SHP77 treated with DMSO at 0.1 percent for 48 hours (cell line): ENCODE data around the gene PDCD2.
"Not testable (repeated sequence)": the region's sequence is repeated elsewhere in the genome, so short reads cannot be mapped to it uniquely, and the experiment has no call there.

Experiments used
- DNase-seq: peaks from one replicate; lab custom pipeline; 2025; lab: John Stamatoyannopoulos, UW

PDCD2 gene

GRCh38 chr6:170584181-170584953, at the start of gene PDCD2:
PDCD2 (minus strand) TSS chr6:170584637; CDS start chr6:170584581, 56 bp downstream.
- DNase-seq = peak; percentile 86

GRCh38 chr6:170616020-170616554, 31.6 kb upstream of the PDCD2 start:
- DNase-seq = not testable (repeated sequence)

GRCh38 chr6:170612256-170612804, 27.9 kb upstream of the PDCD2 start:
- not testable (repeated sequence) for DNase-seq

GRCh38 chr6:170609225-170609624, 24.8 kb upstream of the PDCD2 start:
- not testable (repeated sequence) for DNase-seq

- DNase-seq = no peak
Observed at GRCh38 chr6:170605574-170606259, 21.3 kb upstream of the PDCD2 start.

- DNase-seq = no peak
Observed at GRCh38 chr6:170597278-170597677, 12.8 kb upstream of the PDCD2 start.

GRCh38 chr6:170596426-170596825, 12.0 kb upstream of the PDCD2 start:
- no peak for DNase-seq

- no peak for DNase-seq
Observed at GRCh38 chr6:170590725-170591124, 6.3 kb upstream of the PDCD2 start.

GRCh38 chr6:170584954-170585498, 589 bp upstream of the PDCD2 start:
- DNase-seq = no peak

- no peak for DNase-seq
Observed at GRCh38 chr6:170583756-170584180, 669 bp downstream of the PDCD2 start.

GRCh38 chr6:170578909-170579308, 5.5 kb downstream of the PDCD2 start:
- no peak for DNase-seq

- DNase-seq = no peak
Observed at GRCh38 chr6:170575250-170575649, 9.2 kb downstream of the PDCD2 start.

GRCh38 chr6:170572704-170573466, 11.6 kb downstream of the PDCD2 start:
- DNase-seq = no peak

- DNase-seq = no peak
Observed at GRCh38 chr6:170564936-170565530, 19.4 kb downstream of the PDCD2 start.

- DNase-seq = no peak
Observed at GRCh38 chr6:170561555-170561954, 22.9 kb downstream of the PDCD2 start.

GRCh38 chr6:170555305-170555704, 29.1 kb downstream of the PDCD2 start:
- no peak for DNase-seq

GRCh38 chr6:170554796-170555137, 29.7 kb downstream of the PDCD2 start:
- DNase-seq = no peak

- peak; percentile 98 for DNase-seq
Observed at GRCh38 chr6:170554013-170554795, 30.2 kb downstream of the PDCD2 start, which contains the start of gene TBP. TBP (plus strand) TSS chr6:170554369; CDS start chr6:170557030, 2,661 bp downstream.

GRCh38 chr6:170553534-170554012, 30.9 kb downstream of the PDCD2 start:
- DNase-seq = no peak
